ENCODE measurements around the gene SLC39A7. TPM values are rescaled to one million over a fixed set of nuclear protein-coding genes. Genes with fewer than 3 reads are reported as not detected.
A peak's percentile ranks its signal among the peaks of the same experiment; 100 is the strongest.

Gene SLC39A7
- polyA plus RNA-seq, 2 of the 4 experiments (the other 2 are of a cell fraction), result 59.0 to 122 TPM

GRCh38 chr6:33171880-33172687 lies 28.6 kb upstream of the SLC39A7 start:
- CTCF ChIA-PET, result interaction anchor here (0.6 to 3.9 kb wide), 27 partner anchors 8 to 757 kb away, joined by 3 to 27 read pairs (median 5); no protein-coding TSS in a partner anchor
- peak in 1 of 2 experiments; percentile 16; a peak in 3 of 6 replicates for ATAC-seq

DNA sequence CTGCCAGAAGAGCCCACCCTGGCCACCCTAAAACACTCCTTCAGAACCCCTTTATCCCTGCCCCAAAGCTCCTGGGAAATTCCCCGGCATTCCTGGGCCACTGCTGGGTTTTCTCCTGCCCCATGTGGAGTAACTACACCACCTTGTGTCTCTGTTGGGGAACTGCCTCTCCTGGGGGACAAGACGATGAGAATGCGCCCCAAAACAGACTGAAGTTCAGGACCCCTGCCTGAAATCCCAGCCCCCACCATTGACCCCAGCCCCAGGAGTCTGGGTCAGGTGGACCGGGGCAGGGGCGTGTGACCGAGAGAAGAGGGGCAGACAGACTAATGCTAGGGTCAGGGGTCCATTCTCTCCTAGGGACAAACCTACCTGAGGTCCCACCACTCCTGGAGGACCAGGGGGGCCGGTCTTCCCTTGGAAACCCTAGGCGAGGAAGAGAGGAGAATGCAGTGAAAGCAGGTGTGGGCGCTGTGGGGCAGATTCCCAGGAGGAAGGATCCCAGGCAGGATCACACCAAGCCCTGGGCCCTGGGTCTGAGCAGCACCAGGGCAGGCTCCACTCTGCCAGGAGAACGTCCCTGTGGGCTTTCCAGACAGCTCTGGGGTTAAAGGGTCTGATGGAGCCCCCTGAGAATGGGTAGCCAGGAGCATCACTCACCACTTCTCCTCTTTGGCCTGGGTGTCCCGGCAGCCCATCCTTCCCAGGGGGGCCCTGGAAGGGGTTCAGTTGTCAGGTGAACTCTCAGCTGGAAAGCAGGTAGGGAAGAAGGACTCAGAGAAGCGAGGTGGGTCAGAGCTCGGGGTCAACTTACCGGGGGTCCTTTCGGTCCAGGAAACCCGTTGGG lies 27.8 kb upstream of the SLC39A7 start:
- Histone ChIP-seq H3K4me2 (no peak overlapping the region), H3K4me1 (no peaks in the 10 kb centered on the region), H3K9me3 (no peaks in the 10 kb centered on the region), H3K27ac (peak overlapping the region in 1 of 2 experiments; percentile 64; a peak in 1 of 6 replicates), H3K4me3 (no peak overlapping the region)
- DNase-seq (ENCODE audit: low read depth in 1 of 2, low spot score in 1 of 2) (peak; percentile 36 to 69), FAIRE-seq (no peak), ATAC-seq (peak; percentile 66 to 78; a peak in 5 of 6 replicates)
- ChIA-PET CTCF (interaction anchor here (0.6 to 3.9 kb wide), 35 partner anchors 9 to 758 kb away, joined by 3 to 27 read pairs (median 5); partner anchors contain the start of gene HLA-DMA), POLR2A (no interaction called here)
- TF ChIP-seq, protein P1, sequence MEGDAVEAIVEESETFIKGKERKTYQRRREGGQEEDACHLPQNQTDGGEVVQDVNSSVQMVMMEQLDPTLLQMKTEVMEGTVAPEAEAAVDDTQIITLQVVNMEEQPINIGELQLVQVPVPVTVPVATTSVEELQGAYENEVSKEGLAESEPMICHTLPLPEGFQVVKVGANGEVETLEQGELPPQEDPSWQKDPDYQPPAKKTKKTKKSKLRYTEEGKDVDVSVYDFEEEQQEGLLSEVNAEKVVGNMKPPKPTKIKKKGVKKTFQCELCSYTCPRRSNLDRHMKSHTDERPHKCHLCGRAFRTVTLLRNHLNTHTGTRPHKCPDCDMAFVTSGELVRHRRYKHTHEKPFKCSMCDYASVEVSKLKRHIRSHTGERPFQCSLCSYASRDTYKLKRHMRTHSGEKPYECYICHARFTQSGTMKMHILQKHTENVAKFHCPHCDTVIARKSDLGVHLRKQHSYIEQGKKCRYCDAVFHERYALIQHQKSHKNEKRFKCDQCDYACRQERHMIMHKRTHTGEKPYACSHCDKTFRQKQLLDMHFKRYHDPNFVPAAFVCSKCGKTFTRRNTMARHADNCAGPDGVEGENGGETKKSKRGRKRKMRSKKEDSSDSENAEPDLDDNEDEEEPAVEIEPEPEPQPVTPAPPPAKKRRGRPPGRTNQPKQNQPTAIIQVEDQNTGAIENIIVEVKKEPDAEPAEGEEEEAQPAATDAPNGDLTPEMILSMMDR (IDR thresholded peaks at IDR 0.05), result peak; percentile 45
- TF ChIP-seq SMC3 (IDR thresholded peaks at IDR 0.05) (peak; percentile 38; the same call in 1 of the 3 replicates), RAD21 (conservative IDR thresholded peaks at IDR 0.05 in 1 of 2, IDR thresholded peaks at IDR 0.05 in 1 of 2) (peak; percentile 66 to 75), CBX8 (IDR thresholded peaks at IDR 0.05) (no peak)
- 11% methylated on average over 7 of the region's 16 CpGs for WGBS (ENCODE audit: missing lambda C conversion rate)

More at GRCh38 chr6:33171880-33172687, 28.6 kb upstream of the SLC39A7 start:
- Histone ChIP-seq H3K4me1 (no peaks in the 10 kb centered on the region), H3K4me2 (no peak overlapping the region), H3K27ac (peak overlapping the region in 1 of 2 experiments; percentile 64; a peak in 1 of 6 replicates), H3K4me3 (no peak overlapping the region), H3K9me3 (no peaks in the 10 kb centered on the region)
- POLR2A ChIA-PET, result no interaction called here
- WGBS (ENCODE audit: missing lambda C conversion rate), result 35% methylated on average over 6 of the region's 8 CpGs
- TF ChIP-seq FOSB (CRISPR knock-in tag; IDR thresholded peaks at IDR 0.05), result no peak
- no peak for TF ChIP-seq HOXB13 (CRISPR knock-in tag; IDR thresholded peaks at IDR 0.05; ENCODE audit: low read depth)
- no peak for TF ChIP-seq EP300 (IDR thresholded peaks at IDR 0.05)
- TF ChIP-seq MYC (IDR thresholded peaks at IDR 0.05; ENCODE audit: borderline replicate concordance, low read length), result no peak
- TF ChIP-seq ZNF302 (CRISPR knock-in tag; IDR thresholded peaks at IDR 0.05), result no peak
- TF ChIP-seq, protein P2, sequence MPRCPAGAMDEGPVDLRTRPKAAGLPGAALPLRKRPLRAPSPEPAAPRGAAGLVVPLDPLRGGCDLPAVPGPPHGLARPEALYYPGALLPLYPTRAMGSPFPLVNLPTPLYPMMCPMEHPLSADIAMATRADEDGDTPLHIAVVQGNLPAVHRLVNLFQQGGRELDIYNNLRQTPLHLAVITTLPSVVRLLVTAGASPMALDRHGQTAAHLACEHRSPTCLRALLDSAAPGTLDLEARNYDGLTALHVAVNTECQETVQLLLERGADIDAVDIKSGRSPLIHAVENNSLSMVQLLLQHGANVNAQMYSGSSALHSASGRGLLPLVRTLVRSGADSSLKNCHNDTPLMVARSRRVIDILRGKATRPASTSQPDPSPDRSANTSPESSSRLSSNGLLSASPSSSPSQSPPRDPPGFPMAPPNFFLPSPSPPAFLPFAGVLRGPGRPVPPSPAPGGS (IDR thresholded peaks at IDR 0.05), result no peak
- TF ChIP-seq CEBPB (IDR thresholded peaks at IDR 0.05), result no peak
- no peak for TF ChIP-seq SREBF2 (IDR thresholded peaks at IDR 0.05)
- no peak for TF ChIP-seq EHMT2 (IDR thresholded peaks at IDR 0.05; ENCODE audit: low read depth)
- no peak for TF ChIP-seq MAX (IDR thresholded peaks at IDR 0.05)
- no peak for TF ChIP-seq CBX2 (IDR thresholded peaks at IDR 0.05; ENCODE audit: borderline replicate concordance, low read depth)
- TF ChIP-seq NR3C1 (IDR thresholded peaks at IDR 0.05), result no peak
- no peak for TF ChIP-seq MAZ (IDR thresholded peaks at IDR 0.05; ENCODE audit: borderline replicate concordance, low read depth, low read length)
- TF ChIP-seq, protein P1 (IDR thresholded peaks at IDR 0.05), result no peak
- TF ChIP-seq JUNB (IDR thresholded peaks at IDR 0.05), result no peak
- TF ChIP-seq CHD2 (IDR thresholded peaks at IDR 0.05; ENCODE audit: low read length, partially characterized antibody), result no peak
- no peak for TF ChIP-seq NPAS2 (CRISPR knock-in tag; IDR thresholded peaks at IDR 0.05; ENCODE audit: borderline replicate concordance)
- no peak for TF ChIP-seq HDAC2 (IDR thresholded peaks at IDR 0.05)
- TF ChIP-seq, protein P3, sequence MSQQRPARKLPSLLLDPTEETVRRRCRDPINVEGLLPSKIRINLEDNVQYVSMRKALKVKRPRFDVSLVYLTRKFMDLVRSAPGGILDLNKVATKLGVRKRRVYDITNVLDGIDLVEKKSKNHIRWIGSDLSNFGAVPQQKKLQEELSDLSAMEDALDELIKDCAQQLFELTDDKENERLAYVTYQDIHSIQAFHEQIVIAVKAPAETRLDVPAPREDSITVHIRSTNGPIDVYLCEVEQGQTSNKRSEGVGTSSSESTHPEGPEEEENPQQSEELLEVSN (IDR thresholded peaks at IDR 0.05; ENCODE audit: borderline replicate concordance, low read depth), result no peak
- no peak for DNase-seq (ENCODE audit: low read depth in 1 of 2, low spot score in 1 of 2)
- no peak for FAIRE-seq
